Mucosa of descending colon (tissue), 3 donors: ENCODE data around the gene STYK1. TPM values are rescaled to one million over a fixed set of nuclear protein-coding genes. Genes with fewer than 3 reads are reported as not detected.
"Not testable (repeated sequence)": the region's sequence is repeated elsewhere in the genome, so short reads cannot be mapped to it uniquely, and the experiment has no call there.

Experiments used
- ATAC-seq: fragments of 200-7000 bp; cut with Tn5 transposase; one replicate; pipeline ENCODE4 v1.9.1; 2020; ENCODE audit warnings: mild to moderate bottlenecking, moderate library complexity
- DNase-seq, 3 donors: peaks; one replicate each; pipeline ENCODE4 v3.0.0-alpha.2; 2020
- H3K36me3 ChIP-seq: fragments of 200-600 bp; one replicate; pipeline ENCODE4 v1.8.0; 2021; ENCODE audit warnings: low read depth, mild to moderate bottlenecking
- H3K4me1 ChIP-seq: fragments of 200-600 bp; one replicate; pipeline ENCODE4 v1.8.0; 2021; ENCODE audit warnings: low read depth, mild to moderate bottlenecking
- H3K4me3 ChIP-seq: fragments of 200-600 bp; one replicate; pipeline ENCODE4 v1.8.0; 2021; ENCODE audit warnings: mild to moderate bottlenecking
- H3K9me3 ChIP-seq: fragments of 200-600 bp; one replicate; pipeline ENCODE4 v1.8.0; 2021; ENCODE audit warnings: mild to moderate bottlenecking
- CTCF ChIP-seq: fragments of 200-600 bp; IDR thresholded peaks from one replicate; pipeline ENCODE4 v1.8.0; 2022; ENCODE audit warnings: antibody characterized with exemption, mild to moderate bottlenecking
- intact Hi-C, 2 donors: fragments of 100-400 bp; cut with DNase I in 1 of 2; cut with micrococcal nuclease in 1 of 2; formaldehyde crosslinking; loops; one replicate each; pipeline versions ENCODE4 v1.11.0 to v1.11.1; 2022; cut with DNase I, micrococcal nuclease
- total RNA-seq, 3 donors: library from RNA; stranded (reverse); fragmentation: NEBNext Ultra II Directional in 2 of 3; extraction: Animal tissue kit (Norgen Biotek cat#: 25700) in 2 of 3; gene quantifications; one replicate each; pipeline versions ENCODE4 v1.2.1 to v1.2.4, GENCODE V29; 2021 to 2023
- donor health status: DM: no; HTN: no; CAD: no; lungs with moderate emphysema.
- donor health status: DM: no; HTN: no; CAD: no.
- donor health status: DM: no; HTN: yes; CAD: no.

The STYK1 gene
- total RNA-seq, 3 donors from 2014 or later, result 19.9 to 37.6 (median 28.0) TPM

- H3K4me1 ChIP-seq, result peaks cover 34% of the 10 kb centered on the region
- H3K36me3 ChIP-seq, result no peaks in the 10 kb centered on the region
- intact Hi-C loops, result loop anchor here in 1 of 2 donors (10.0 kb wide), 1 partner anchor 50 kb away; the partner anchor contains the start of gene MAGOHB
- no peak for ATAC-seq
- DNase-seq, result no peak
- H3K9me3 ChIP-seq, result no peaks in the 10 kb centered on the region
- H3K4me3 ChIP-seq, result no peak overlapping the region
- no peak for TF ChIP-seq CTCF
Observed at GRCh38 chr12:10664499-10664898, 9.4 kb downstream of the STYK1 start.

- H3K4me1 ChIP-seq, result peaks cover 34% of the 10 kb centered on the region
- DNase-seq, result no peak
- no peak overlapping the region for H3K4me3 ChIP-seq
- TF ChIP-seq CTCF, result no peak
- intact Hi-C loops, result loop anchor here in 1 of 2 donors (10.0 kb wide), 1 partner anchor 49 kb away; the partner anchor contains the start of gene MAGOHB
- no peak for ATAC-seq
- no peaks in the 10 kb centered on the region for H3K36me3 ChIP-seq
- no peaks in the 10 kb centered on the region for H3K9me3 ChIP-seq
Observed at GRCh38 chr12:10663869-10664268, 10.0 kb downstream of the STYK1 start.

- intact Hi-C loops, result loop anchor here in 1 of 2 donors (10.0 kb wide), 1 partner anchor 47 kb away; the partner anchor contains the start of gene MAGOHB
- ATAC-seq (peak; percentile 99), DNase-seq (peak in 1 of 3 donors; percentile 56)
- Histone ChIP-seq H3K36me3 (no peaks in the 10 kb centered on the region), H3K4me1 (peaks cover 20% of the 10 kb centered on the region), H3K9me3 (no peaks in the 10 kb centered on the region), H3K4me3 (no peak overlapping the region)
- TF ChIP-seq CTCF, result no peak
Observed at GRCh38 chr12:10661338-10661737, 12.5 kb downstream of the STYK1 start.

- no peak overlapping the region for H3K4me3 ChIP-seq
- intact Hi-C loops, result no loop called here
- H3K36me3 ChIP-seq, result no peaks in the 10 kb centered on the region
- H3K4me1 ChIP-seq, result peaks cover 10% of the 10 kb centered on the region
- TF ChIP-seq CTCF, result no peak
- ATAC-seq (no peak), DNase-seq (no peak)
- H3K9me3 ChIP-seq, result no peaks in the 10 kb centered on the region
Observed at GRCh38 chr12:10654003-10654402, 19.8 kb downstream of the STYK1 start.

GRCh38 chr12:10652192-10652591, 21.7 kb downstream of the STYK1 start:
- H3K4me3 ChIP-seq, result no peak overlapping the region

GRCh38 chr12:10646576-10646975, 27.3 kb downstream of the STYK1 start:
- H3K36me3 ChIP-seq, ATAC-seq, intact Hi-C loops, DNase-seq, H3K4me3 ChIP-seq: not testable (repeated sequence)
- Histone ChIP-seq H3K9me3 (peaks cover 14% of the 10 kb centered on the region), H3K4me1 (peaks cover 12% of the 10 kb centered on the region)

More at GRCh38 chr12:10652192-10652591, 21.7 kb downstream of the STYK1 start:
- intact Hi-C loops, result no loop called here
- no peak for TF ChIP-seq CTCF
- DNase-seq, result no peak
- Histone ChIP-seq H3K36me3 (no peaks in the 10 kb centered on the region), H3K9me3 (no peaks in the 10 kb centered on the region), H3K4me1 (peaks cover 10% of the 10 kb centered on the region)
- ATAC-seq, result no peak
